ENCODE measurements around the gene SBF2. TPM values are rescaled to one million over a fixed set of nuclear protein-coding genes. Genes with fewer than 3 reads are reported as not detected.
"Not testable (repeated sequence)": the region's sequence is repeated elsewhere in the genome, so short reads cannot be mapped to it uniquely, and the experiment has no call there.

SBF2 gene
- total RNA-seq, 4 donors from 2014 or later, result 42.3 to 106 (median 45.3) TPM

DNA sequence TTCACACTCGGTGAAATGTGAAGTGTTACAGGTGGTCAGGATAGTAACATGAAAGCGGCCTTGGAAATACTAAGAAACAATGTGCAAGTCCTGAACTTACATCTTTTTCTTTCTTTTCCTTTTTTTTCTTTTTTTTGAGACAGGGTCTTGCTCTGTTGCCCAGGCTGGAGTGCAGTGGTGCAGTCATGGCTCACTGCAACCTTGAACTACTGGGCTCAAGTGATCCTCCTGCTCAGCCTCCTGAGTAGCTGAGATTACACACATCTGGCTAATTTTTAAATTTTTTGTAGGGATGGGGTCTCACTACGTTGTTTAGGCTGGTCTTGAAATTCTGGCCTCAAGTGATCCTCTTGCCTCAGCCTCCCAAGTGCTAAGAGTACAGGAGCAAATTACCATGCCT is 377.5 kb downstream of the SBF2 start:
- H3K27me3 ChIP-seq, result no peaks in the 10 kb centered on the region
- no peaks in the 10 kb centered on the region for H3K9me3 ChIP-seq
- no peak for TF ChIP-seq POLR2AphosphoS5 (IDR thresholded peaks at IDR 0.05)
- H3K27ac ChIP-seq, result no peak overlapping the region
- no peaks in the 10 kb centered on the region for H3K4me1 ChIP-seq
- WGBS, result 97% methylated on average over 3 of the region's 3 CpGs
- no peaks in the 10 kb centered on the region for H3K36me3 ChIP-seq
- no peak overlapping the region for H3K4me3 ChIP-seq
- DNase-seq (ENCODE audit: low spot score in 2 of 2), result no peak

DNA sequence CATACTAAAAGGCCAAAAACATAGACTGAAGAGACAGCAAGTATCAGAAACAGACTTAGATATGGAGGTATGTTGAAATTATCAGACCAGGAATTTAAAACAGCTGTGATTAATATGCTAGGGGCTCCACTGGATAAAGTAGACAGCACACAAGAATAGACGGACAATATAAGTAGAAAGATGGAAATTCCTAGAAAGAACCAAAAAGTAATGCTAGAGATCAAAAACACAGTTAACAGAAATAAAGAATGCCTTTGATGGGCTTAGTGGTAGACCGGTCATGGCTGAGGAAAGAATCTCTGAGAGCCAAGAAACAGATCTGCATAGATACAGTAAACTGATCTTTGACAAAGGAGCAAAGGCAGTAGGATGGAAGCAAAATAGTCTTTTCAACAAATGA is 380.0 kb downstream of the SBF2 start:
- Histone ChIP-seq H3K4me1 (no peaks in the 10 kb centered on the region), H3K27ac (no peak overlapping the region), H3K9me3 (no peaks in the 10 kb centered on the region), H3K36me3 (no peaks in the 10 kb centered on the region), H3K27me3 (no peaks in the 10 kb centered on the region), H3K4me3 (no peak overlapping the region)
- TF ChIP-seq CTCF (IDR thresholded peaks at IDR 0.05) (no peak), EP300 (IDR thresholded peaks at IDR 0.05) (no peak), POLR2AphosphoS5 (IDR thresholded peaks at IDR 0.05) (no peak), POLR2A (IDR thresholded peaks at IDR 0.05) (no peak)
- 78% methylated on average over 2 of the region's 2 CpGs for WGBS
- no peak for DNase-seq (ENCODE audit: low spot score in 2 of 2)

DNA sequence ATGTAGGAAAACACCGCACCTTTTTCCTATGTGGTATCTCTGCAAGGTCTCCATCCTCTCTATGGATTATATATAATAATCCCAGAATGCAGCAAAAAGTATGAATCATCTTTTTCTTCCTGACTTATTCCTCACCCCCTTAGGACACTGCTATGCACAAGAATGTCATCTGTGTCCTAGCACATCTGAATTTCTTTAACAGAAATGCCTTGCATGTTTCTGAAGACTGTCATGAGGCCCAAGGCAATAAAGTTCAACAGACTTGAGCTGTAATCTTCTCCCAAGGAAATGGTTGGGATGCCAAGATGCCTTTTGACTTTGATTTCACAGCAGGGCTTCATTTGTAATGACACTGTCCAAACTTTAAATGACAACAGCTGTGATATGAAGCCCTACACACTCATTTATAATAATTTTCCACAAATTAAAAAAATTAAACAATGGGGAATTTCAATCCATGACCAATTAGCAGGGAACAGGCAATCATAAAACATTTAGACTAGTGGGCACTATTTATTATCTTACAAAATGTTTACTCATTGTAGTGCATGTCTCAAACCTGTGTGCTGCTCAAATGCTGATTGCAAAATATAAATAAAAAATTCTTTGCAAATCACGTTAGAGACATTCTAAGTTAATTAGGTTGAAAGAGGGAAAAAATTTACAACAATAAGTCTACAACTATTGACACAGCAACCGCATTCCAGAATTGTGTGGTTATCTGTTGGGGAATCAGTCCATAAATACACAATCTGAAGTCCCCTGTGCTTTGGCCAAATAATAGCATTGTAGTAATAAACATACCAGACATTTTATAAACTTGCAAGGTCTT is 387.8 kb downstream of the SBF2 start:
- H3K27me3 ChIP-seq, result no peaks in the 10 kb centered on the region
- TF ChIP-seq EP300 (IDR thresholded peaks at IDR 0.05), result no peak
- TF ChIP-seq POLR2AphosphoS5 (IDR thresholded peaks at IDR 0.05), result peak in 2 of 3 donors; percentile 32 to 63
- no peak for DNase-seq (ENCODE audit: low spot score in 2 of 2)
- H3K9me3 ChIP-seq, result no peaks in the 10 kb centered on the region
- WGBS, result 41% methylated on average over 3 of the region's 3 CpGs
- peak overlapping the region; percentile 75 for H3K27ac ChIP-seq
- H3K4me3 ChIP-seq, result no peak overlapping the region
- no peaks in the 10 kb centered on the region for H3K36me3 ChIP-seq
- peaks cover 18% of the 10 kb centered on the region for H3K4me1 ChIP-seq

DNA sequence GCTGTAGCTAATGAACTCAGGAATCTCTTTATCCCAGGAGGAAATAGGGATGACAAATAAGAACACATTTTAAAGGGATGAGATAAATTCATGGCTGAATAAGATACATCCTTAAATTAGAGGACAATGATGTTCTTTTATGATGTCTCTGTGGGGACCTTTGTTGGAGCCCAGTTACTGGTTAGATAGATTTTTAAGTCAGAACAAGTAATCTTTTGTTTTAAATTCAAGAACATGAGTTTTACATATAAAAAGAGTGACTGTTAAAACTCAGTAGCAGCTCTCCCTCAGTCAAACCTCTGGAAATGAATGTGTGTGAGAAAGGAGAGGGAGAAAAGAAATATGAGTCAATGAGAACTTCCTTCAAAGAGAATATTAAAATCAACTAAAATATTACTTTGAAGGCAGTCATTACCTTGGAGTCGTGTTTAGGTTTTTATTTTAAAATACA is 388.5 kb downstream of the SBF2 start:
- WGBS, result 35% methylated on average over 1 of the region's 1 CpG
- no peaks in the 10 kb centered on the region for H3K9me3 ChIP-seq
- no peak for DNase-seq (ENCODE audit: low spot score in 2 of 2)
- no peak overlapping the region for H3K4me3 ChIP-seq
- H3K4me1 ChIP-seq, result peaks cover 18% of the 10 kb centered on the region
- H3K36me3 ChIP-seq, result no peaks in the 10 kb centered on the region
- no peaks in the 10 kb centered on the region for H3K27me3 ChIP-seq
- TF ChIP-seq CTCF (IDR thresholded peaks at IDR 0.05), result no peak
- no peak for TF ChIP-seq POLR2A (IDR thresholded peaks at IDR 0.05)
- H3K27ac ChIP-seq, result peak overlapping the region; percentile 75

DNA sequence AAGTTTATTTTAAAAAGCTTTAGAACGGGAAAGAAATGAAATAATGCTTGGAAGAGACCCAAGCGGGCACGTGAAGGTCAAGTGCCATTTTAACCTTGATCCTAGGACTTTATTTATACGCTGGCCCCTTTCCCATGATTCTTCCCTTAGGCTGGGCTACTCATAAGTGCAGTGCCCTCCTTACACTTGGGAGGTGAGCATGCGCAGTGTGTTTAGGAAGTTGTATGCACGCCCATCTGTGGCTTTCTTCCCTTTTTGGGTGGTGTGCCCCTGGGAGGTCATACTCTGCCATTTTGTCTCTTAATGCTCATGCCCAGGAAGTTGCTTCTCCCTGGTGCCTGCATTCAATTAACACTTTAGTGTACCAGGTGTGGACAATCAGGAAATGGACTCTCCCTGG is 390.4 kb downstream of the SBF2 start:
- no peaks in the 10 kb centered on the region for H3K36me3 ChIP-seq
- no peak for DNase-seq (ENCODE audit: low spot score in 2 of 2)
- WGBS, result 92% methylated on average over 6 of the region's 6 CpGs
- no peak overlapping the region for H3K4me3 ChIP-seq
- H3K27ac ChIP-seq, result no peak overlapping the region
- H3K27me3 ChIP-seq, result no peaks in the 10 kb centered on the region
- TF ChIP-seq CTCF (IDR thresholded peaks at IDR 0.05), result no peak
- no peak for TF ChIP-seq POLR2AphosphoS5 (IDR thresholded peaks at IDR 0.05)
- no peak for TF ChIP-seq POLR2A (IDR thresholded peaks at IDR 0.05)
- no peak for TF ChIP-seq EP300 (IDR thresholded peaks at IDR 0.05)
- H3K9me3 ChIP-seq, result no peaks in the 10 kb centered on the region
- peaks cover 18% of the 10 kb centered on the region for H3K4me1 ChIP-seq

DNA sequence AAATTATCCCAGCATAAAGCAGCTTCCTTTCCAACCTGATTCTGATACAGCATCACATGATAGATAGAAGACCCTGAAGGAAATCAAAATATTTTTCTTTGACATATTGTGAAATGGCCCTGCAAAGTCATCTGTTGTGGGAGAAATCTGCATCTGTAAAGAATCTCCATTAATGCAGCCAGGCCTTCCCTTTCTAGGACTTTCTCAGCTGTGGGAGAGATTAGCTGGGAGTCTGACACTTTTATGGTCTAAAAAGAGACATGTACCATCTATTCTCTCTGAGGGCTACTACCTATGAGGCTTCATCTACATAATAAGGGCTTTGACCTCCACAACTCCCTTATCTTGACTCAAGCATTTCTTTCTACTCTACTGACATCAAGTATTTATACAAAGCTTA is 392.1 kb downstream of the SBF2 start:
- Histone ChIP-seq H3K4me1 (peaks cover 14% of the 10 kb centered on the region), H3K36me3 (no peaks in the 10 kb centered on the region), H3K4me3 (no peak overlapping the region), H3K27me3 (no peaks in the 10 kb centered on the region), H3K27ac (no peak overlapping the region), H3K9me3 (no peaks in the 10 kb centered on the region)
- DNase-seq (ENCODE audit: low spot score in 2 of 2), result no peak
- TF ChIP-seq CTCF (IDR thresholded peaks at IDR 0.05), result no peak
- TF ChIP-seq EP300 (IDR thresholded peaks at IDR 0.05), result no peak
- TF ChIP-seq POLR2A (IDR thresholded peaks at IDR 0.05), result no peak
- TF ChIP-seq POLR2AphosphoS5 (IDR thresholded peaks at IDR 0.05), result no peak

DNA sequence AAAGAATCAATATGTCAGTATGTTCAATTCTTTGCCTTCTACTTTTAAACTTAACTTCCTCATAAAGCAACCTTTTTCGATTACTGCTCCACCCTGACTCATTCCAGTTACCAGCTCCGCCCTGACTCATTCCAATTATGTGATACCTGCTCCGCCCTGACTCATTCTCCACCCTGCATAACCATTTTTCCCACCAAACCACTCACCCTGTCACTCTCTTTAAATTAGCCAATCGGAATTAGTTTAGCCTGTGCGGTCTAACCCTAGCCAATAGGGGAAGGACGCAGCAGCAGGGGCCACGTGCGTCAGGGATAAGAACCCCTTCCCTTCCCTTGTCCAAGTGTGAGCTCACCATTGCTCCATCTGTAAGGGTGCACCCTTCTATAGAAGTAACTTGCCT is 393.8 kb downstream of the SBF2 start:
- not testable (repeated sequence) for H3K27ac ChIP-seq; H3K27me3 ChIP-seq; H3K4me3 ChIP-seq; DNase-seq (ENCODE audit: low spot score in 2 of 2); H3K9me3 ChIP-seq; H3K36me3 ChIP-seq; H3K4me1 ChIP-seq
- 85% methylated on average over 8 of the region's 8 CpGs for WGBS
